Measurements from ENCODE around the gene SLC8A1.

The SLC8A1 gene

DNA sequence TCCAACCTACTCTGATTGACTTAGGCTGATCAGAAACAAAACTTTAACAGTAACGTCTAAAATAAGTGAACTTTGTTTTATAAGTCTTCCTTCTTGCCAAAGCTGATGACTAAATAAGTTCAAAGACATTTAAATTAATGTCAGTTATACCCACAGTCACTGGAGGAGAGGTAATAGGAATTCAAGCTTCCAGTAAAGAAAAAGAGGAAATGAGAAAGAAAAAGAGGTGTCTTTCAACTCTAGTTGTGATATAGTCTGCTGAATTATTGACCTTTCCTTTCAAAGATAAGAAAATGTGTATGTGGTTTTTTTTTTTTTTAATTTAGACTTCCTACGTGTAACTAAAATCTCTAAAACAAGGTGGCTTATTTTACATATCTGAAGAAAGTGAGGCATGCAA lies 191.5 kb downstream of the SLC8A1 start:
- DNase-seq: no peak

DNA sequence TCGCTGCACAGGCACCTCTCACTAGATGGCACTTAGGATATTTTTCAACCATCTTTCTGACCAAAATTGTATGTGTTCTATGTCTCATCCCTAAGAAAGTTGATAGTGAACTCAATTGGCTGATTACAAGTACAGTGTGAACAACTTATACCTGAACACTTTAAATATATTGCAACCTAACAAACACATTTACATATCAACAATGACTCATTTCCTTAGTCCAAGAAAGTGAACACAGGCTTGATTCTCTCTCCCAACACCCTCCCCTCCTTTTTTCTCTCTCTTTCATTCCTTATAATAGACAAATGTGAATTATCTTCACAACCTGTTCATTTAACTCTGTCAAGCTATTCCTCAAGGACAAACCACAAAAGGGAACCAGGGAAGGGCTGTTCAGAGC lies 192.0 kb downstream of the SLC8A1 start:
- DNase-seq: no peak

DNA sequence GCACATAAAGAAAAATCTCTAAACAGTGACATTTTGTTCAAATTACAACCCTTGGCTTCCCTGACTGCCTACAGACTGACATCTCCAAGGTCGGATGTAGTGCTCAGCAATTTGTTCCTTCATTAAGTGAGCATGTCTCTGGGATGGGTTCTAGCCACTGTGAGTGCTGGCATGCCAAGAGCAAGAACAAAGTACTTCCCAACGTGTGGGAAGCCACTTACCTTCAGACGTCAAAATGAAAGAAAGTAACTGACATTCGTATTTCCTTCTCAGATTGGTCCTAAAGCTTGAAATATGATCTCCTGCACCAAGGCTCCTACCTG lies 193.8 kb downstream of the SLC8A1 start:
- DNase-seq: no peak

DNA sequence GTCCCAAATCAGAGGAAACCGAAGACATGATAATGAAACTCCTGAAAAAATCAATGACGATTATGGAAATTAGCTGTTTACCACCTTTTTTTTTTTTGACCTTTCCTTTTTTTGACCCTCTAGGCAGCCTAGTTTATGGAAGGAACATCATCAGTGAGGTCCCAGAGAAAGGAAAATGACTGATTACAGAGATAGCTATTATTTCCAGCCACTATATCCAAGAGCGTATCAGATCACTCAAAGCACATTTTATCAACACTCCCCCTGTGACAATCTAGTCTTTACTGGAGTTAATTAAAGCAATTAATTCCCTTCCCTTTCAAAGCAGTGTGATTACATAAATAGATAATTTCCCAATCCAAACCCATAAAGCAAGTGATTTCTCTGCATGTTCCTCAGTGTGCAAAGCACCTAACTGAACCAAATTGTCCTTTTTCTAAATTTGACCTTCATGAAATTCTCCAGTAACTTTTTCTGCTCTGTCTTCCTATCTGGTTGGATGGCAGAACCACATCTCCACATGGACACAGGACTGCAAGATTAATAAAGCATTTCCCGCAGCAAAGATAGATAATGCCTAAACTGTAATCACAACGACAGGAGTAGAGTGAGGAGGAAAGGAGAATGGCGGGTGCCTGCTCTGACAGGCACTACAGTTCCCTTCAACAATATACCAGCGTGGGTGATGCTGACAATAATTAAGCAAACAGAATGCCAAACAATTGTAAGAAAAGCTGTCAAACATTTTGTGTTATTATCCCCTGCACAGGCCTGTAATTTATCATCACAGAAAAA lies 194.4 kb downstream of the SLC8A1 start:
- no peak for DNase-seq

DNA sequence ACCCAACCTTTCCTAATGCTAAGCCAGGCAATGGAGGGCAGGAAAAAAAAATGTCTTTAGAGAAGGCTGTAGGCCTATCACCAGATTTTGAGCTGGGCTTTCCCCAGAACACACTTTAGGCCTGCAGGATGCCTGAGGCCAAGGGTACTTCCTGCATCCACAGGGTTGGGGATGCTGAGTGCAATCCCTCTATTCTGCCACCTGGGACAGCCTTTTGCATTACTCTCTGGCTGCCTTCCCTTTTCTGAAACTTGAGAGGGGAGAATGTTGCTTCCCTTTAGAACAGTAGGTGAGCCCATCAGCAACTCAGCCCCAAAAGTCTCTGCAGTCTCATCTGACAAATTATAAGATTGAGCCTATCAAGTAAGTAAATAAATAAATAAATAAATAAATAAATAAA lies 195.2 kb downstream of the SLC8A1 start:
- DNase-seq: no peak

DNA sequence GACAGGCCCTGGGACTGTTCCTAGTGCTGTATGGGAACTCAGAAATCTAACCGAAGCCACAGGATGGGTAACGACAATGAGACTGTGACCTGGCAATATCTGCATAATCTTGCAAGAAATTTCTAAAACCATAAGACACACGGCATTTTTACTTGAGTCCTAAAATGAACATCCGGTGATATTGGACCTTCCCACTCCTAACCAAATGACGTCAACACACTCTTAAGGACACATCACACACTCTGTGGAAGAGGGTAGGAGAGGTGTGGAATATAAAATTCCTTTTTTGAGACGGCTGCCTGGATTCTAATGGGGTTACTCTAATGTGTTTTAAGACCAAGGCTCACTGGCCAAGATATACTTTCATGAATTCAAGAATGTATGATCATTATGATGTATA lies 195.9 kb downstream of the SLC8A1 start:
- no peak for DNase-seq

DNA sequence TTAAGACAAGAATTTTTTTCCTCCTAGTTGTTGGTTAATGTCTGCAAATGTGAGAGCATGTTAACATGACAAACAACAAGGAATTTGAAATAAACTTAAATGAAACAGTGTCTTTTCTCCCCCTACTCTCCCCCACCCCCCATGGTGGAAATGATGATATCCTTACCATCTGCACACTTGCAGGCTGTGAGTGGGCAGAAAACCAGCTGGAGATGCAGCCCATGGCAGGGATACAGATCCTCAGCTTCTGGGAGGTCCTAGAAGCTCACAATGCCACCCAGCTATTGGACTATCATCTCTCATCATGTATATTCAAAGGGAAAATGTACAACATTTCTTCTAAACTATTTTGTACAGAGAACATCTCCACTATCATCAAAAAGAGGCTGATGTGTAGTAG lies 196.8 kb downstream of the SLC8A1 start:
- no peak for DNase-seq

DNA sequence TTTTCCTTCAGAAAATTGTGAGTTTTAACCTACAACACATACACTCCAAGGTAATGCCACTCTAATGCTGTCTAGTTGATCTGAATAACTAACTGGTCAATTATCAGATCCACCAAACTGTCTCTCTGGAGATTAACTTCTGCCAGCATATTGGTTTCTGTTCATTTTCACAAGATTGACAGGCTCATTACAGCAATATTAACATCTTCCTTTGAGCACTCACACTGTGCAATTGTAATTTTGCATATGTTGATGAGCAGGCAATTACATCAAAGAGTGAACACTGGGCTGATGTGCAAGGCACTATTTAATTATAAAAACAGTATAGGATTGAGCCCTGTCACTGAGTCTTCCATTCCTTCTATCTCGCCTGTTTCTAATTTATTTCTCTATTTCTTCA lies 197.3 kb downstream of the SLC8A1 start:
- DNase-seq: no peak

DNA sequence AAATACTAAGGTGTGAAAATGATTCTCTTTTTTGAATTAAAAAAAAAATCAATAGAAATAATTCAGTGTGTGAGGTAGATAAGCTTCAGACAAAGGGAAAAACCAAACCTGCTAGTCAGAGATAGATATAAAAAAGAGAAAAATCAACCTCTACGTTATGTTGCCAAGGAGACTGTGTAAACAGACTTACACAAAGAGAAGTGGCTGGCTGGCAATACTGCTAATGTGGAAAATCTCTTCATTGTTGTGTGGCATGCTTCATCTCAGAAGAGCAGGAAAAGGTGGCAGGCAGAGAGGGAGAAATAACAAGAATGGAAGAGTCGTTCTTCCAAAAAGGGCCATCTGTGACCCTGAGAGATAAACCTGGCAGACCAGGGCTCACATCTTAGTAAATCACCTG lies 200.8 kb downstream of the SLC8A1 start:
- no peak for DNase-seq

DNA sequence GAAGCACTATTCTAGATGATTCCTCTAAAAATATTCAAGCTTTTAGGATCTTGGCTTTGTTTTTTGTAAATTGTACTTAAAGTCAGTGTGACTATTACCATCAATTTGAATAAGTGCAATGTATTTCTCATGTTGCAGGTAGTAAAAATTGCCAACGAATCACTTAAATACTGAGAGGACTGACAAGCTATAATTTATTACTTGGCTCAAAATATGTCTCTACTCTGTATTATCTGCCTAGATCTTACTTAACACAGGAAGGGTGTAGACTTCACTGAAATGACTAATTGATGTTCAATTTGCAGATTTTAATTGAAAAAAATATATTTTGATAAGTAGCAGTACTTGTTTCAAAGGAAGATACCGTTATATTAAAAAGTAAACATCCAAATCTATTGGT lies 202.3 kb downstream of the SLC8A1 start:
- no peak for DNase-seq

DNA sequence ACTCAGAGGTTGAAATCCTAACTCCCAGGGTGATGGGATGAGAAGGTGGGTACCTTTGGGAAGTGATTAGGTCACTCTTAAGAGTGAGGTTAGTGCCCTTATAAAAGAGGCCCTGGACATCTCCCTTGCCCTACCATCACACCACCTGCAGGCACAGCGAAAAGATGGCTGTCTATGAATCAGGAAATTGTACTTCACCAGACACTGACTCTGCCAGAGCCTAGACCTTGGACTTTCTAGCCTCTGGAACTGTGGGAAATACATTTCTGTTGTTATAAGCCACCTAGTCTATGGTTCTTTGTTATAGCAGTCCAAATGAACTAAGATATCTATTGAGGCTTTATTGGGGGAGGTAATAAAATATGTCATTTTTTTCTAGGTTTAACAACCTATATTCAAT lies 203.6 kb downstream of the SLC8A1 start:
- no peak for DNase-seq

DNA sequence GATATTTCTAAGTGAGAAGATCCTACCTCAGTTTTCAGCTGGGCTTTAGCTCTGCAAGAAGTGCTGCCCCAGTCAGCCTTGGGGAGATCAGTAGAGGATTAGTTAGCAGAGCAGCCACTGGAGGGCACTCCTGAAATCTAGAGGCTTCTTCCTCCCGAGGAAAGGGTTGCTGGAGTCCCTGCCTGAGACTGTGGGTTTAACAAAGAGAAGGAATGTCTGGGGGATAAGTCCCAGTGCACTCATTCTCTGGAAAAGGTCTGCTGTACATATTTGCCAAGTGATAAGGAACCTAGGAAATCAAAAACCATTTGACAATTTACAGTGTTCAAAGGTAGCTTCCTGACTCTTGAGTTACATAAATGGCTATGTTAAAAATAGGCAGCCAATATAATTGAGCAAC lies 207.2 kb downstream of the SLC8A1 start:
- DNase-seq: no peak

DNA sequence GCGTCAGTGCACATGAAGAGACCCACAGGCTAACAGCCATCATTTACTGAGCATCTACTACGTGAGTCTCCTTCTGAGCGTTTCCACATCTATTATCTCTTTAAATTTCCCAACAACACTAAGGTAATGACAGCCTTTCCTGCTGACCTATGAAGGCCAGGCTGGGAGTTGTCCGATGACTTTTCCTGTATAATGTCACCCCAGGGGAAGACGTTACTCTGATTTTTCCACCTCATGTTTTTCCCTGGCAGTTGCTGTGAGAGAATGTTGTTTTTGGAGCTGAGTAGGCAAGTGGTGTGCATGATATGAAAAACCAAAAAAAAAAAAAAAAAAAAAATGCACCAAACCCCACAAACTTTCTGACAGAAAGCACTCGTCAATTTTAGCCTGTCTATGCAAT lies 207.6 kb downstream of the SLC8A1 start:
- no peak for DNase-seq

DNA sequence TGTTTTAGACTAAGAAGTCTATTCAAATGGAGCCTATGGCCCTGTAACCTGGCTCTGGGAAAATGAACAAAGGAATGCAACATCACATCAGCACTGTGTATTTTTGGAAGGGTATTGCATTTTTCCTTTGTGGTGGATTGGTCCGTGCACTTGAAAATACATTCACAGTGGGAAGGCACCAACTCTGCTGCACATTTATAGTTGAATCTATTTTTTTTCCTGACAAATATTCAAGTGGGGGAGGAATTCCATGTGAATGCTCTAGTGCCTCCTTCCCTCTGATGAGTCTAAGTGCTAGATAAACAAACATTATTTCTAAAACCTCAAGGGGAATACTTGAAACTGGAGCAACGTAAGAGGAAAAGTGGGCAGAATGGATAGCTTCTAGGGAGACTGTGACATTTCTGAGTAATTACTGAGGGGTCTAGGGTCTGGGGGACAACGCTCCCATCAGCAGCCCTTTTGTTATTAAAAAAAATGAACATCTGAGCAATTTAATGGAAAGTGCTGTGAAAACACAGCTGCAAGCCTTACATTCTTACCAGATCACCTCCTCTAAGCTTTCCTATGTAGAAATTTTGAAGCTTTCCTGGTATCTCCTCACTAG lies 208.2 kb downstream of the SLC8A1 start:
- DNase-seq: no peak

DNA sequence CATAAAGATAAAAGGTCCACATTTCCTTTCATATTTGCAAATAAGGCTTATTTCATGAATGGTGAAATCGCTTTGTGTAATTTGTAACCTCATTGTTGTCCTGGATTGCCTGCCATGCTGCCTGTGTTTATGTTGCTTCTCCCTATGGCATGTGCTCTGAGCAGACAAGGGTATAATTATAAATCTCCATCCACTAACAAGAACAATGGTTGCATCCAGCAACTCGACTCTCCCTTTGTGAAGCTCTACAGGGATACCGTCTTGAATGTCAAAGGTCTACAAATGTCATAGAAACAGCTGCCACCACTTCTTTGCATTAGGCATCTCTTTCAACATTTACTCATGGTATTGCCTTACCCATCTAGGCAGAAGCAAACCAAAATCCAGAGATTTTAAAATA lies 209.6 kb downstream of the SLC8A1 start:
- DNase-seq: no peak

DNA sequence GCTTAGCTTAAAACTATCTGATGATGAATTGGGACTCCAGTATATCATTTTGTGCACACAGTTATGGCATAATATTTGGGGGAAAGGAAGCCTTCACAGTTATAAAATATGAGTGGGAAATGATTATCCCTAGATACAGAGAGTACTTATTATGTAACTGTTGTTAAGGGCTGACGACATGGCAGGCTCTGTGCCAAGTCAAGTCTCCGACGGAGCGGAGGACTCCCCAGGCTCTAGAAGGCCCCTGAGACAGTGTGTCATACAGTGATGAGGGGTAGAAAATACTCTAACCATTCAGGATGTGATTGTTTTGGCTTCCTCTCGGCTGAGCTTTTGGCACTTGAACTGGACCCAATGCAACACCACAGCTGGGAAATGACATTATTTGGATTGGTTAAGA lies 211.8 kb downstream of the SLC8A1 start:
- no peak for DNase-seq

DNA sequence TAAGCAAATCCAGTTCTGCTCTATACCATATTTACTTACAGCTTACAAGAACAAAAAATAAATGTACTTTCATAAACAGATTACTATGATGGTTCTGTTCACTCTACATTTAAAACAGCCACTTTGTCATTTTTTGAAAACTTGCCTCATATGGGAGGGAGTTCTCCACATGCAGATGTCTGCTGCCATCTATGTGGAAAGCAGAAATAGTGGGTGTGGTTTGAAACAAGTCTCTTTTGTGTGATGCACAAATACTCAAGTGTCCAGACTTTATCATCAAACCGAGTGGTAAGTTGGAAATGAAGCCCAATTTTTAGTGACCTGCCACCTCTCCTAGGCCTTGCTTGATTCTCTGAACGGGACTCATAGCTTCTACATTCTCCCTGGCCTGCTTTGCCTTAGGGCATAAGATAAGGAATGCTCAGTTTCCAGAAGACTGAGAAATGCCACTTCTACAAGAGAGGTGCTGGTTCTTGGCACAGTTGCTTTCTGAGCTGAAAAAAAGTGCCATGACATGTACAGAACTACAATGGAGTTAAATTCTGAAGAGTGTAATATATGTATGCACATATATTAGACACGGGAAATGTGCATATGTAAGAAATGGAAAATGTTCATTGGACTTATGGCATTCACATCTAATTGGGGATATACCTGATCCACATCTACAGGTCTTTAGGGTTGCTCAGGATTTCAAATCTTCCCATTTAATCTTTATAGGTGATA lies 221.0 kb downstream of the SLC8A1 start:
- DNase-seq: no peak

DNA sequence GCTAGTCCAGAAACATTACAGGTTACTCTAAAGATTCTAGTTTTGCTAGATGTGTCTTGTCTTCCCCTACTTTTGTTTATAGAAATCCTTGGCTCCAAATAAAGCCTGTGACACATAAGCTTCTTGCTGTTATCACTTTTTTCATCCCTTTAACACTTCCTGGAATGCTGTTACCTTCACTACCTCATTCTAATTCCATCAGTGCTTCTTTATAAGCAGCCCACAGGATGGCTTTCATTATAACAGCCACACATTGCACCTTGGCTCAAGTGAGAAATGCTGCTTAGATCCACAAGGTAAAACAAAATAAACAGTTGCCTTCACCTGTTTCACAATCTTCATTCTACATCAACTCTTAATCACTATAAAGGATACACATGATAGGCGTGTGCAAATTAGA lies 221.7 kb downstream of the SLC8A1 start:
- no peak for DNase-seq

DNA sequence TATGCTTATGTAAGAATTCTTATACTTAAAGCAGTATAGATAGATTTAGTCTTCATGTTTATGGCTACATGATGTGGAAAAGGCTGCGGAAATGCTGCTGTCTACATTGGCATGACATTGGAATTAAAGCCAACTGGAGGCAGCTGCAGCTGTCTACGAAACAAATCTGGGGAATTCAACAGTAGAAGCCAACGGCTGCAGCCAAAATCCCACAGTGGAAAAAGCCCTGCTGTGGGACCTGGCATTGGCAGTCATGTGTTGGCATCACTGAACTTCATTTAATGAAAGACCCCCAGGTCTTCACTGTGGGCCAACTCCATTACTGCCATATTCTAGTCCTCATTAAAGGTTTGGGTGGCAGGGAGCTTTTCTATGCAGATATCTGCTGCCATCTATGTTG lies 223.6 kb downstream of the SLC8A1 start:
- DNase-seq: no peak

DNA sequence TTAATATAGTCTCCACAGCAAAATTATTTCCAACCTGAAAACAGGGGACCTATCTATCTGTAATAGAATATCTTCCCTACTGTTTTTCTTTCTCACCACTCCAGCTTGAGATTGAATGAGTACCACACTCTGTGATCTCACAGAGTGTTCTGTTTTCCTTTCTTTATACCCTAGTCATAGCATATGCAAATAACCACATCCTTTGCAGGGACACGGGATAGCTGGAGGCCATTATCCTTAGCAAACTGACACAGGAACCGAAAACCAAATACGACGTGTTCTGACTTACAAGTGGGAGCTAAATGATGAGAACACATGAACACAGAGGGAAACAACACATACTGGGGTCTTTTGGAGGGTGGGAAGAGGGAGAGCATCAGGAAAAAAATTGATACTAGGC lies 224.7 kb downstream of the SLC8A1 start:
- DNase-seq: no peak

DNA sequence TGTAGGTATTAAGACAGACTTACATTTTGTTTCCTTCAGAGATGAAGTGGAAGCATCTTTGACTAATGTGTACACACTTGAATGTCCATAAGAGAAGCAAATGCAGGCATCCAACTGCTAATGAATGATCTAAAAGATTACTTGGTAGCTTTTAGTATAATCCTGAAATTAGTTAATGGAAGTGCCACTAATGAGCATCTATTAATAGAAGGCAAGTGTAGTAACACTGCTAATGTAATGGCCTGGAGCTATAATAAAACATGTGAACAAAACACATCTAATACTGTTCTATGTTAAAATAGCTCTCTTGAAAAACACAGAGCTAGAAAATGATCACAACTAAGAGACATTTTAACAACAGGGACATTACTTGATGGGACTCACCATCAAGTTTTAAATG lies 225.3 kb downstream of the SLC8A1 start:
- no peak for DNase-seq

DNA sequence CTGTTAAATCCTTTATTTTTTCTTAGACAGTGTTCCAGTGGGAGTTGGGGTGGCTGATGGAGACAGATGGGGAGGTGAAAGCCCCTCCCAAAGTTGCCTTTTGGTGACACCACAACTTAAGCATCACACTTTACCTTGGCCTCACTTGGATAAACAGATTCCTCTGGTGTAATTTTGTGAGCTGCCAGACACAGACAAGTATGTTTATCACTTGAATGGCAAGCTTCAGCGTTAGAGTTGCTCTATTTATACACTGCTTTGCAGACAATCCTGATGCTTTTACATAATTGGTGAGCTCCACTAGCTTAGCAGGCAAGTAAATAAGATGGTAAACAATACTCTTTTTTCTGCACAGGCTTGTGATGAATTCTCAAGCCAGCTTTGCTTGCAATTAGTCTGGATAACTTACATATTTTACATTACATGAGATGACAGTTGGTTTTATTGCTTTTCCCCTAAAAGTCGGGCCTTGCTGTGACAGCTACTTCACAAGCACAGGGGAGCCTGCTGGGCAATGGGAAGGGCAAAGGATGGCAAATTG lies 226.2 kb downstream of the SLC8A1 start:
- no peak for DNase-seq

DNA sequence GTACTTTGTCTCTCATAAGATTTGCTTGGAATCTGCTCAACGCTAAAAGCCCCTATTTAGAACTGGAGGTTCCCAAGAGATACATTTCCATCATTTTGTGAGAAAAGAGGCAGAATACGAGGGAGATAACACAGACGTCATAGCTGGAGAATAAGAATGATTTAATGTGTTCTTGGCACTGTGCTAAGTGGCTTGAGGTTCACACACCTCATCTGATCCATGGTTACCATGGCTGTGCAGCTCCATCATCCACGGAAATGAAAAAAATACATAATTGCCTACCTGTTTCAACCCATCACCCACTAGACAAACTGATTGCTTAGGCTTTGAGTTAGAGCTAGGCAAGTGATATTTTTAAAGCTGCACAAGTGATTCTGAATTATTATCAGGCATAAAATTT lies 227.6 kb downstream of the SLC8A1 start:
- no peak for DNase-seq
